Stimulated activated CD4-positive, alpha-beta T cell treated with anti-CD3 and anti-CD28 coated beads, Interleukin-15, amount 100 ng/mL, for 1 hour (primary cell): Measurements from ENCODE around the gene IQCM.

ENCODE experiments used
- DNase-seq, 2 donors: peaks; one replicate each; pipeline ENCODE4 v3.0.0-alpha.2; 2020; ENCODE audit warnings: low read depth in 1 of 2, low spot score in 1 of 2

Gene IQCM

GRCh38 chr4:149306537-149306936 lies 509.1 kb downstream of the IQCM start:
- DNase-seq = no peak
